ENCODE measurements around the gene TFDP3. TPM values are rescaled to one million over a fixed set of nuclear protein-coding genes. Genes with fewer than 3 reads are reported as not detected.

Gene TFDP3
- total RNA-seq (2014; rRNA removed; shearing (Covaris generic)), result not detected in 2 replicates

- DNase-seq (ENCODE audit: low read depth), result no peak
Observed at GRCh38 chrX:133218329-133218728, at the start of gene TFDP3. TSS of gene TFDP3 (minus strand) at chrX:133218354. CDS start at chrX:133218259, 95 bp downstream.

- DNase-seq (ENCODE audit: low read depth), result no peak
Observed at GRCh38 chrX:133267621-133268020, 49.5 kb upstream of the TFDP3 start.

- no peak for DNase-seq (ENCODE audit: low read depth)
Observed at GRCh38 chrX:133265331-133265730, 47.2 kb upstream of the TFDP3 start.

GRCh38 chrX:133258481-133258880 is 40.3 kb upstream of the TFDP3 start:
- no peak for DNase-seq (ENCODE audit: low read depth)

- peak; percentile 16 for DNase-seq (ENCODE audit: low read depth)
Observed at GRCh38 chrX:133254666-133255065, 36.5 kb upstream of the TFDP3 start.

- no peak for DNase-seq (ENCODE audit: low read depth)
Observed at GRCh38 chrX:133251204-133251603, 33.0 kb upstream of the TFDP3 start.

GRCh38 chrX:133250184-133251100 is 32.3 kb upstream of the TFDP3 start:
- DNase-seq (ENCODE audit: low read depth), result no peak

- no peak for DNase-seq (ENCODE audit: low read depth)
Observed at GRCh38 chrX:133249266-133250058, 31.3 kb upstream of the TFDP3 start.

GRCh38 chrX:133248177-133248576 is 30.0 kb upstream of the TFDP3 start:
- DNase-seq (ENCODE audit: low read depth), result no peak

GRCh38 chrX:133246921-133247320 is 28.8 kb upstream of the TFDP3 start:
- DNase-seq (ENCODE audit: low read depth), result no peak

GRCh38 chrX:133235830-133236229 is 17.7 kb upstream of the TFDP3 start:
- DNase-seq (ENCODE audit: low read depth), result no peak

- no peak for DNase-seq (ENCODE audit: low read depth)
Observed at GRCh38 chrX:133232331-133232730, 14.2 kb upstream of the TFDP3 start.

- peak; percentile 47 for DNase-seq (ENCODE audit: low read depth)
Observed at GRCh38 chrX:133229361-133229760, 11.2 kb upstream of the TFDP3 start.

- peak; percentile 22 for DNase-seq (ENCODE audit: low read depth)
Observed at GRCh38 chrX:133215747-133216146, 2.4 kb downstream of the TFDP3 start.

GRCh38 chrX:133215017-133215416 is 3.1 kb downstream of the TFDP3 start:
- no peak for DNase-seq (ENCODE audit: low read depth)

- DNase-seq (ENCODE audit: low read depth), result no peak
Observed at GRCh38 chrX:133214301-133214700, 3.9 kb downstream of the TFDP3 start.

GRCh38 chrX:133213117-133213516 is 5.0 kb downstream of the TFDP3 start:
- DNase-seq (ENCODE audit: low read depth), result no peak

- DNase-seq (ENCODE audit: low read depth), result no peak
Observed at GRCh38 chrX:133207751-133208150, 10.4 kb downstream of the TFDP3 start.

GRCh38 chrX:133191739-133192039 is 26.5 kb downstream of the TFDP3 start:
- DNase-seq (ENCODE audit: low read depth), result no peak

GRCh38 chrX:133190877-133191738 is 27.0 kb downstream of the TFDP3 start:
- DNase-seq (ENCODE audit: low read depth), result no peak

GRCh38 chrX:133189195-133189594 is 29.0 kb downstream of the TFDP3 start:
- DNase-seq (ENCODE audit: low read depth), result no peak

GRCh38 chrX:133188631-133189030 is 29.5 kb downstream of the TFDP3 start:
- DNase-seq (ENCODE audit: low read depth), result no peak

Data from Daoy (cell line).